NT2/D1 (cell line): ENCODE measurements around the gene FCRL6.

Experiments
- SUZ12 ChIP-seq: IDR thresholded peaks from 2 replicates; pipeline ENCODE4 v1.6.1; 2011; ENCODE audit not compliant: insufficient read length, insufficient read depth; ENCODE audit errors: extremely low read depth
- YY1 ChIP-seq: IDR thresholded peaks from 2 replicates; pipeline ENCODE4 v1.6.1; 2011; ENCODE audit not compliant: insufficient read length, insufficient read depth
- ZNF274 ChIP-seq: IDR thresholded peaks from 2 replicates; pipeline ENCODE4 v1.6.1; 2011; ENCODE audit warnings: mild to moderate bottlenecking, low read depth, low read length

- TF ChIP-seq SUZ12 (no peak), YY1 (no peak), ZNF274 (no peak)
Observed at GRCh38 chr1:159857889-159858288, 55.7 kb downstream of the FCRL6 start.
